NCI-H2227 (cell line): ENCODE data around the gene IFNK.
"Not testable (repeated sequence)": the region's sequence is repeated elsewhere in the genome, so short reads cannot be mapped to it uniquely, and the experiment has no call there.

Source experiments
- DNase-seq: peaks from one replicate; lab custom pipeline; 2025; ENCODE audit not compliant: unreplicated experiment; lab: John Stamatoyannopoulos, UW

Gene IFNK, protein sequence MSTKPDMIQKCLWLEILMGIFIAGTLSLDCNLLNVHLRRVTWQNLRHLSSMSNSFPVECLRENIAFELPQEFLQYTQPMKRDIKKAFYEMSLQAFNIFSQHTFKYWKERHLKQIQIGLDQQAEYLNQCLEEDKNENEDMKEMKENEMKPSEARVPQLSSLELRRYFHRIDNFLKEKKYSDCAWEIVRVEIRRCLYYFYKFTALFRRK

GRCh38 chr9:27524236-27524635 is at the start of gene IFNK:
Gene IFNK, plus strand, starts transcription at chr9:27524290. Its CDS starts 47 bp downstream, at chr9:27524337.
- no peak for DNase-seq

DNA sequence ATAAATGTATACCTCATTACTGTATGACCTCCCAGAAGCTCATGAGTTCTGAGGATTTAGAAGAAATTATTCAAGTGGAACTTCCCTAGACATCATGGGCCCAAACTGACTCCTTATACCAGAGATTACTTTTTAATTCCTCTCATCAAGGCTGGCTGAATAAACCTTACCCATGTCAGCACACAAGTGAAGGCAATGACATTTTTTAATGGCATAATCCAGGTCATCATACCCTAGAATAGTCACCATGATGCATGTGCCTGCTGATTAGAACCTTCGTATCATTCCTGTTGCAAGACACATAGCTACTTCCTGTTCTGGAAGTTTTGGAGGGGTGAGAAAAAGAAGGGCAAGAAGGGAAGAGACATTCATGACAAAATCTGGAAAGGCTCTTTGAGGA is 49.8 kb upstream of the IFNK start:
- no peak for DNase-seq

GRCh38 chr9:27475057-27475595 is 49.0 kb upstream of the IFNK start:
- no peak for DNase-seq

GRCh38 chr9:27476870-27477515 is 47.1 kb upstream of the IFNK start:
- DNase-seq: no peak

DNA sequence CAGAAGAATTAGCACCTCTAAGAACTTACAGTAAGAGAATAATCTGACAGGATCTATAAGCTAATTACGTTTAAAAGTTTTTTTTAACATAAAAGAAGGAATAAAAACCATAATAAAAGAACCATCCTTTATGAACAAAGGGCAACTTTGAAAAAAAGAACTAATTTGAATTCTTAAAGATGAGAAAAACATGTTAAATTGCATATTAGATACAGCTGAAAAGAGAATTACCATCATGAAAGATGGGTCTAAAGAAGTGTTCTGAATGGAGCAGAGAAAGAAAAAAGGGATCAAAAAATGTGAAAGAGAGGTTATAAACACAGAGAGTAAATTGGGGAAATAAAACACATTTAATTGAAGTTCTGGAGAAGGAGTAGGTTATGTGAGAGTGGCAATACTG is 45.8 kb upstream of the IFNK start:
- DNase-seq: no peak

DNA sequence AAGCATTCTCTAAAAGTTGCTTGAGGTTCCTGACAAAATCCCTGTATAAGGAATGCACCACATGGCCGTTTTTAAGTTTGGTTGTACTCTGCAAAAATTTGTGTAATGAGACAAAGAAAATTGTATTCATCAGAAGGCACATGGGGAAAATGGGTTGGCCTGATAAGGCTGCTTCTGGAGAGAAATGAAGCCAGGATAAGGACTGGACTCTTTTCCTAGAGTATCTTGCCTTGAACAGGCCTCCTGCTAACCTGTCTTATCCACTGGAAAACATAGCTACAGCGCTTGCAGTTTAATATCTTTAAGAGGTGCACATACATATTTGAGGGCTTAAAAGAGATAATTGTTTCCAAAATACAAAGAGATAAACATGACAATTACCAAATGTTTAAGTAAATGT is 41.4 kb upstream of the IFNK start:
- no peak for DNase-seq

DNA sequence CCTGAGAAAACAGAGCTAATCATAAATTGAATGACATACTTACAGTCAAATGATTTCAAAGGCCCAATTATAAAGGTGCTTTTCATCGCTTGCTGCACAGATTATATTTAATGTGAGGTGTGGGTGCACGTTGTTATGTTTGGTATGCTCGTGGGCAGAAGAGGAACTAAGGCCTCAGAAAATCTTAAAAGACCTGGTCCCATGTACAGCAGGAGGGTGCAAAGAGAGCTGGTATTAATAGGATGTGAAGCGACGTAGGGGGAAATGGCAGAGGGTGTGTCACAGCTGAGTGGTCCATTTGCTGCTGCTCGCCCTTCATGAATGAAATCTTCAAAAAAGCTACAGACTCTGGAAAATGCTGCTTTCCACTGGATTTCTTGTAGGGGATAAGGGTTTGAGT is 40.5 kb upstream of the IFNK start:
- DNase-seq: no peak

DNA sequence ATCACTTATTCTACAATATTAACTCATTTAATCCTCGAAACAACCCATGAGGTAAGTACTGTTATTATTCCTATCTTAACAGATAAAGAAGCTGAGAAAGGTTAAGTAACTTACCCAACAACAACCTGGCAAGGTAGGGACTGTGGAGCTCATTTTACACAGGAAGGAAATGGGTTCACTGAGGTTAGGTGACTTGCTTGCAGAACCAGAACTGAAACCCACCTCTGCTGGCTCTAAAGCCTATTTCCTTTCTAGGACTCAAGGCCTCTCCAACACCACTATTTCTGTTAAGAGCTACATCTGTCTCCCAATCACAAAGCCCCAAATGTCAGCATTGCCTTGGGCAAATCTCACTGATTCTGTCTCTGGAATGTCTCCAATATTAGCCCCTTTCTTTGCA is 38.9 kb upstream of the IFNK start:
- no peak for DNase-seq

DNA sequence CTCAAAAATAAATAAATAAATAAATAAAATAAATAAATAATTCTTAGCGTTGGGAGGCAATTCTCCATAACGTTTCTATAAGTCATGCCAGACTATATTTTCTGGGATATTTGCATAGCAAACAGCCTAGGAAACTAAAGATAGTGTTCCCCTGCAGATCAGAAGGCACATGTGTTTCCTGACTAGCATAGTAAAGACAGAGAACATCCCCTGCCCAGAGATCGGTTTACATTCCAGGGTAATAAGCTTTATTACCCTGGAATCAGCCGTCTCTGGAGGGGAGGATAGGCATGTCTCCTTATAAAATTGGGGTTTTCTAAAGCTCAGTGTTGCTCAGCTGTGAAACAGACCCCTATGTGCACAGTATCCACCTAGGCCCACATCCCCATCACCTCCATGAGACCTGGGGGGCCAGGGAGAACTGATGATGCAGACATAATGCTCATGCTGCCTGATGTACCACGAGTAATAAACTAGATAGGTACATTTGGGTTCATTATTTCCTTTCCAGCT is 36.9 kb upstream of the IFNK start:
- no peak for DNase-seq

GRCh38 chr9:27487927-27488326 is 36.2 kb upstream of the IFNK start:
- DNase-seq: no peak

DNA sequence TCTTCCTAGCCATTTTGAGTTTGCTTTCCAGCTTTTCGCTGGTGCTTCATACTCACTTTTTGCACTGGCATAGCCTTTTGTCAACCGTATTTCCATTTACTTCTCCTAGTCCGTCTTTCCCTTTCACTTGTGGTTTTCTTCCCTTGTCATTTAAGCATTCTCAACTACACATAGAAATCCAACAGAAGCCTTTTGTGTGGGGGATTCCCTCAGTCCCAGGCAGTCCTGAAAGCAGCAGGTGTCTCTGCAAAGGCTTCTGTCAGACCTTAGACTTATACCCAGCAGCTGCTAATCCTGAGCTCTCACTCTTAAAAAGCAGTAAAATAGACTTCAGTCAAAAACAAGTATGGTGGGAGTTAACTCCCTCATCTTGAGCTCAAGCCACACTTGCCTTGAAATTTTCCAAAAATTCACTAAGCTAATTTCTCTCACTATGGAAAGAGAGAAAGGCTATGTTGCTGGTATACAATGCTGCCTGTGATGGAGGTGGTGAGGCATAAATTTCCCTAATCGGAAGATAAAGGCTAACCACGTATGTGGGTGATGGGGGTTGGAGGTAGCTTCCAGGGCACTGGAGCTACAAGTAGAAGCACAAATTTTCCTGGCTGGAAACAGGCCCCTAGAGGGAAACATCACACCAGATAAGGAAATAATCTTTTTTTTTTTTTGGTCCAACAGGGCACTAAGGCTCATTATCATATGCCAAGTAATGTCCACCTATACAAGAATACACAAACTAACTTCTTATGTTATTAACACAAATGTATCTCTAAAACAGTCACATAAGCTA is 34.8 kb upstream of the IFNK start:
- no peak for DNase-seq

DNA sequence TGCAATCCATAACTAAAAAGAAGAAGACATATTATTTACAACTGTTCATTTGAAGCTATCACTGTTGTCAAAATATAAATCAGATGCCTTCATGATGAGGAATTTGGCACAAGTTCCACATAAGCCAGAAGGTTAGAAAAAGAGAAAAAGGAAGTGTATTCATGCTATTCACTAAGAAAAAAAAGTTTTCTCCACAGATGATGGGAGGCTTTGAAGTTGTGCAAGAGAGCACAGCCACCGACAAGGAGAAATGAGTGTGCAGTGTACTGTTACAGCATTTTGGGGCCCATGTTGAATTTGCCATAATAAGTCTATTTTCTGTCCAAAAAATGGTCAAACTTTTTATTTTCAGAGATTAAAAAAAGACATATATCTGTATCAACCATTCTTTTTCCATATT is 32.9 kb upstream of the IFNK start:
- no peak for DNase-seq

GRCh38 chr9:27495480-27496134 is 28.5 kb upstream of the IFNK start:
- DNase-seq: no peak

DNA sequence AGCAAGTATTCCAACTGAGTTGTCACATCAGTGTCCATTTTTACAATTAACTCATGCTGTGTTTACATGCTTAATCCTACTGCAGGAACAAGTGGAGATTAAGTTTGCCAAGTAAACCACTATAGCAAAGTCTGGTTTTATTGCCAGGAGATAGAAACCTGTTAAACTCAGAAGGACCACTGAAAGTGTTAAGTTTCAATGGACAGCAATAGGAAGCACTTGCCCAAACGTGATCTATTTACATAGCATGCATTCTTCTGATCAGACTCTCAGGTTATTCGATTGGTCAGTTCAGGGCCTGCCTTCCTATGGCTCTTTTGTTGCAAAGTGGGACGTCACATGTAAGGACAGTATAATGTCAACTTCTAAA is 28.0 kb upstream of the IFNK start:
- no peak for DNase-seq

DNA sequence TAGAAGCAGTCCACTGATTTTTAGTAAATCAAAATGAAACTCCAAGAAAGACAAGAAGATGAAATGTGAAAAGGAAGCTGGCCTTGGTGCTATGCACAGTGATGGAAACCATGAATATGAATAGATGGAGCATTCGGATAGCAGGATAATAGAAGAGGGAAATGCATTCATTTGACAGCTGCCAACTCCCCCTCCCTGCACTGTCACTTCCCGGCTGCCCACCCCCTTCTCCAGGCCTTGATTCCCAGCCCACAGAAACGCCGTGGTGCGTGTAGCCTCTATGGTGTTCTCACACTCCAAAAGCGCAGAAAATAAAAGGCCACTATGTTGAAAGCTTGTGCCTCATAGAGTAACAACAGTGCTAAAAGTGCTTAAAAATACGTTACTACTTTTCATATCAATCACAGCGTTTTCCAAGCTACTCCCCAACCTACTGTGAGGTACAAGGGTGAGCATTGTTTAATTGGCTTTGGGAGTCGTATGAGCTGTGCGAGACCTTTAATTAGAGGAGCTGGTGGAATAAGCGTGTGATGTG is 26.1 kb upstream of the IFNK start:
- DNase-seq: no peak

- DNase-seq: no peak
Observed at GRCh38 chr9:27499451-27499850, 24.6 kb upstream of the IFNK start.

- not testable (repeated sequence) for DNase-seq
Observed at GRCh38 chr9:27500902-27501301, 23.2 kb upstream of the IFNK start.

GRCh38 chr9:27503623-27504022 is 20.5 kb upstream of the IFNK start:
- no peak for DNase-seq

GRCh38 chr9:27504259-27504658 is 19.8 kb upstream of the IFNK start:
- no peak for DNase-seq

DNA sequence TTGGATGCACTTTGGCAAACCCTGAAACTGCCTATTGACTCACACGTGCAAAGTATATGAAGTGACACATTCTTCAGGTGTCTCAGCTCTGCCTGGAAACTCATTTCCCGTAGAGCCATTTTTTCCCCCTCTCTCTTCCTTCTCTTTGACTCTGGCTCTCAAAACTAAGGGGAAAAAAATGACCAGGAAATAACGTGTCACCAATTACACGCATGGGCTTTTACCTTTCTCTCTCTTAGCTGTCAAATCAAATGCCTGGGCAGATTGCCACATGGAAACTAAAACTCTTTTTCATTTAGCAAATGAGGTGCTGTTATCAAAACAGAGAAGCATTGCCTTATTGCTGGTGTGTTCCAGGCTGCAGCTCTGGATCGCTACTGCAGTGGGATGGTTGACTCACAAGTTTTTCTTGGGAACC is 18.3 kb upstream of the IFNK start:
- DNase-seq: no peak

DNA sequence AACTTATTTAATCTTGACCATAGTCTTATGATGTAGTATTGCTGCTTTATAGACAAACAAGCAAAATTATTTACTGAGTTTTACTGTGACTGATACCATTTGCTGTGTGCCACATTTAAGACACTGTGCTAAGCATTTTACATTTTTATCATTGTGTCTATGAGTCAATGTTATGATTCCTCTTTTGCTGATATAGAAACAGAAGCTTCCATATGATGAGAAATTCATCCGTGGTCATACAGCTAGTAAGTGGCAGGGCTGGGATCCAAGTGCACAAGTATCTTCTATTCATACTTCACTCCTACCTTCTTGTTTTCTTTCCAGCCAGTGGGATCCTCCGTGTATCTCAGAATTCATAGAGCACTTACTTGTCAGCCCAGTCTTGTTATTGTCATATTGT is 17.1 kb upstream of the IFNK start:
- no peak for DNase-seq
